ENCODE data around the gene ZNF283.

Gene ZNF283

GRCh38 chr19:43872547-43873336 is 45.6 kb downstream of the ZNF283 start:
- no peak for DNase-seq

- DNase-seq = no peak
Measured at GRCh38 chr19:43880483-43880882, 53.4 kb downstream of the ZNF283 start.

- no peak for DNase-seq
Measured at GRCh38 chr19:43883864-43884263, 56.7 kb downstream of the ZNF283 start, which contains the start of gene ZNF404. Gene ZNF404, minus strand, starts transcription at chr19:43883964.

GRCh38 chr19:43895727-43896308 is 68.7 kb downstream of the ZNF283 start:
- no peak for DNase-seq

Measured in activated CD4-positive, CD25-positive, alpha-beta regulatory T cell (primary cell).